B cell (primary cell): ENCODE results near the gene LRBA.

Experiments used
- CTCF ChIP-seq: fragments of 200-600 bp; IDR thresholded peaks from one replicate; pipeline ENCODE4 v1.8.0; 2022; ENCODE audit warnings: antibody characterized with exemption, mild to moderate bottlenecking
- EZH2 ChIP-seq: IDR thresholded peaks from 2 replicates; pipeline ENCODE4 v1.6.1; 2012; ENCODE audit warnings: borderline replicate concordance, low read depth, mild to moderate bottlenecking, moderate library complexity, low read length; ENCODE audit not compliant: insufficient read depth, poor library complexity, severe bottlenecking

- TF ChIP-seq CTCF (no peak), EZH2 (no peak)
These were observed 434.0 kb downstream of the LRBA start for GRCh38 chr4:150581056-150581605.
